H1 (cell line): ENCODE results near the gene PSORS1C1. TPM values are rescaled to one million over a fixed set of nuclear protein-coding genes. Genes with fewer than 3 reads are reported as not detected.

Source experiments
- HDAC2 ChIP-seq, 2 experiments: fragments of 300-600 bp in 1 of 2; sonication (generic) in 1 of 2; IDR thresholded peaks; 2 replicates each; pipeline ENCODE4 v1.6.1; 2011 to 2012; ENCODE audit warnings: low read depth in 2 of 2, low read length in 2 of 2, mild to moderate bottlenecking in 2 of 2, moderate library complexity in 2 of 2, borderline replicate concordance in 1 of 2, inconsistent platforms in 1 of 2
- RFX5 ChIP-seq: IDR thresholded peaks from 2 replicates; pipeline ENCODE4 v1.6.1; 2011; ENCODE audit warnings: low read depth, low read length, improper control_type of control experiment, borderline replicate concordance
- SP1 ChIP-seq: IDR thresholded peaks from 2 replicates; pipeline ENCODE4 v1.6.1; 2011; ENCODE audit warnings: low read depth, low read length
- TAF1 ChIP-seq: IDR thresholded peaks from 2 replicates; pipeline ENCODE4 v1.6.1; 2011; ENCODE audit warnings: mild to moderate bottlenecking, low read depth, low read length
- ZNF274 ChIP-seq: IDR thresholded peaks from 2 replicates; pipeline ENCODE4 v1.7.0; 2012; ENCODE audit warnings: low read length, borderline replicate concordance; ENCODE audit errors: extremely low read depth
- polyA plus RNA-seq, 7 experiments: library from polyadenylated mRNA; depleted of rRNA in 3 of 7; stranded (reverse) in 5 of 7; unstranded in 2 of 7; fragments of >200 nt in 5 of 7; fragments of 200-250 nt in 2 of 7; gene quantifications; 1 replicate in 5 of 7; 2 replicates in 1 of 7; 4 replicates in 1 of 7; pipeline versions ENCODE4 v1.2.1 to v1.2.3, GENCODE V29; 2011 to 2013; ENCODE audit warnings: missing spikeins in 2 of 7, mixed read lengths in 2 of 7
- total RNA-seq: library from RNA; stranded (reverse); fragmentation: NEBNext Ultra II Directional; extraction: Animal tissue kit (Norgen Biotek cat#: 25700); gene quantifications from 2 replicates; pipeline ENCODE4 v1.2.1, GENCODE V29; 2021
- TF ChIP-seq, protein P1 (sequence below): fragments of 300-600 bp; sonication (generic); IDR thresholded peaks from 2 replicates; pipeline ENCODE4 v1.7.1; 2012; ENCODE audit warnings: low read length, moderate library complexity, mild to moderate bottlenecking, inconsistent platforms; ENCODE audit not compliant: insufficient replicate concordance

PSORS1C1 gene
- total and polyA plus RNA-seq, 2 of the 8 experiments (the other 6 are each of a cell fraction or from before 2014, with no cell fraction given) = 0.12 to 0.52 TPM

DNA sequence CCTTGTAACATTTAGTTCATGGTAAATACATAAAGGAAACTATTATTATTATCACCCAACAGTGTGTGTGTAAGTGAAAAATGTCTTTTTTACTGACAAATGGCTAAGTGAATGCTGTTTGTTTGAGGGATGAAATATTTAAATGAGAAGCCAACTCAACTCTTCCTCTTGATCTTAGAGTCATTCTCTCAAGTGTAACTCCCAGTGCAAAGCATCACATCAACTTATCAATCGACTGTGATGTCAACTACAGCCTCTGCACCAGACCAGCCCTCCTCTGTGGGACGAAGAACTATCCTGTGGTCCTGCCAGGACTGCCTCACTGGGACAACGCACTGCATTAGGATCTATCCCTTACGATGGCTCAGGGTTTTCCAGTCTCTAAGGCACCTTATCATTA, 7.5 kb upstream of the PSORS1C1 start (continued):
- TF ChIP-seq, protein P1, sequence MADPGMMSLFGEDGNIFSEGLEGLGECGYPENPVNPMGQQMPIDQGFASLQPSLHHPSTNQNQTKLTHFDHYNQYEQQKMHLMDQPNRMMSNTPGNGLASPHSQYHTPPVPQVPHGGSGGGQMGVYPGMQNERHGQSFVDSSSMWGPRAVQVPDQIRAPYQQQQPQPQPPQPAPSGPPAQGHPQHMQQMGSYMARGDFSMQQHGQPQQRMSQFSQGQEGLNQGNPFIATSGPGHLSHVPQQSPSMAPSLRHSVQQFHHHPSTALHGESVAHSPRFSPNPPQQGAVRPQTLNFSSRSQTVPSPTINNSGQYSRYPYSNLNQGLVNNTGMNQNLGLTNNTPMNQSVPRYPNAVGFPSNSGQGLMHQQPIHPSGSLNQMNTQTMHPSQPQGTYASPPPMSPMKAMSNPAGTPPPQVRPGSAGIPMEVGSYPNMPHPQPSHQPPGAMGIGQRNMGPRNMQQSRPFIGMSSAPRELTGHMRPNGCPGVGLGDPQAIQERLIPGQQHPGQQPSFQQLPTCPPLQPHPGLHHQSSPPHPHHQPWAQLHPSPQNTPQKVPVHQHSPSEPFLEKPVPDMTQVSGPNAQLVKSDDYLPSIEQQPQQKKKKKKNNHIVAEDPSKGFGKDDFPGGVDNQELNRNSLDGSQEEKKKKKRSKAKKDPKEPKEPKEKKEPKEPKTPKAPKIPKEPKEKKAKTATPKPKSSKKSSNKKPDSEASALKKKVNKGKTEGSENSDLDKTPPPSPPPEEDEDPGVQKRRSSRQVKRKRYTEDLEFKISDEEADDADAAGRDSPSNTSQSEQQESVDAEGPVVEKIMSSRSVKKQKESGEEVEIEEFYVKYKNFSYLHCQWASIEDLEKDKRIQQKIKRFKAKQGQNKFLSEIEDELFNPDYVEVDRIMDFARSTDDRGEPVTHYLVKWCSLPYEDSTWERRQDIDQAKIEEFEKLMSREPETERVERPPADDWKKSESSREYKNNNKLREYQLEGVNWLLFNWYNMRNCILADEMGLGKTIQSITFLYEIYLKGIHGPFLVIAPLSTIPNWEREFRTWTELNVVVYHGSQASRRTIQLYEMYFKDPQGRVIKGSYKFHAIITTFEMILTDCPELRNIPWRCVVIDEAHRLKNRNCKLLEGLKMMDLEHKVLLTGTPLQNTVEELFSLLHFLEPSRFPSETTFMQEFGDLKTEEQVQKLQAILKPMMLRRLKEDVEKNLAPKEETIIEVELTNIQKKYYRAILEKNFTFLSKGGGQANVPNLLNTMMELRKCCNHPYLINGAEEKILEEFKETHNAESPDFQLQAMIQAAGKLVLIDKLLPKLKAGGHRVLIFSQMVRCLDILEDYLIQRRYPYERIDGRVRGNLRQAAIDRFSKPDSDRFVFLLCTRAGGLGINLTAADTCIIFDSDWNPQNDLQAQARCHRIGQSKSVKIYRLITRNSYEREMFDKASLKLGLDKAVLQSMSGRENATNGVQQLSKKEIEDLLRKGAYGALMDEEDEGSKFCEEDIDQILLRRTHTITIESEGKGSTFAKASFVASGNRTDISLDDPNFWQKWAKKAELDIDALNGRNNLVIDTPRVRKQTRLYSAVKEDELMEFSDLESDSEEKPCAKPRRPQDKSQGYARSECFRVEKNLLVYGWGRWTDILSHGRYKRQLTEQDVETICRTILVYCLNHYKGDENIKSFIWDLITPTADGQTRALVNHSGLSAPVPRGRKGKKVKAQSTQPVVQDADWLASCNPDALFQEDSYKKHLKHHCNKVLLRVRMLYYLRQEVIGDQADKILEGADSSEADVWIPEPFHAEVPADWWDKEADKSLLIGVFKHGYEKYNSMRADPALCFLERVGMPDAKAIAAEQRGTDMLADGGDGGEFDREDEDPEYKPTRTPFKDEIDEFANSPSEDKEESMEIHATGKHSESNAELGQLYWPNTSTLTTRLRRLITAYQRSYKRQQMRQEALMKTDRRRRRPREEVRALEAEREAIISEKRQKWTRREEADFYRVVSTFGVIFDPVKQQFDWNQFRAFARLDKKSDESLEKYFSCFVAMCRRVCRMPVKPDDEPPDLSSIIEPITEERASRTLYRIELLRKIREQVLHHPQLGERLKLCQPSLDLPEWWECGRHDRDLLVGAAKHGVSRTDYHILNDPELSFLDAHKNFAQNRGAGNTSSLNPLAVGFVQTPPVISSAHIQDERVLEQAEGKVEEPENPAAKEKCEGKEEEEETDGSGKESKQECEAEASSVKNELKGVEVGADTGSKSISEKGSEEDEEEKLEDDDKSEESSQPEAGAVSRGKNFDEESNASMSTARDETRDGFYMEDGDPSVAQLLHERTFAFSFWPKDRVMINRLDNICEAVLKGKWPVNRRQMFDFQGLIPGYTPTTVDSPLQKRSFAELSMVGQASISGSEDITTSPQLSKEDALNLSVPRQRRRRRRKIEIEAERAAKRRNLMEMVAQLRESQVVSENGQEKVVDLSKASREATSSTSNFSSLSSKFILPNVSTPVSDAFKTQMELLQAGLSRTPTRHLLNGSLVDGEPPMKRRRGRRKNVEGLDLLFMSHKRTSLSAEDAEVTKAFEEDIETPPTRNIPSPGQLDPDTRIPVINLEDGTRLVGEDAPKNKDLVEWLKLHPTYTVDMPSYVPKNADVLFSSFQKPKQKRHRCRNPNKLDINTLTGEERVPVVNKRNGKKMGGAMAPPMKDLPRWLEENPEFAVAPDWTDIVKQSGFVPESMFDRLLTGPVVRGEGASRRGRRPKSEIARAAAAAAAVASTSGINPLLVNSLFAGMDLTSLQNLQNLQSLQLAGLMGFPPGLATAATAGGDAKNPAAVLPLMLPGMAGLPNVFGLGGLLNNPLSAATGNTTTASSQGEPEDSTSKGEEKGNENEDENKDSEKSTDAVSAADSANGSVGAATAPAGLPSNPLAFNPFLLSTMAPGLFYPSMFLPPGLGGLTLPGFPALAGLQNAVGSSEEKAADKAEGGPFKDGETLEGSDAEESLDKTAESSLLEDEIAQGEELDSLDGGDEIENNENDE = no peak
- TF ChIP-seq TAF1 (no peak), HDAC2 (IDR thresholded peaks at IDR 0.05; ENCODE audit: borderline replicate concordance in 1 of 2, low read depth in 2 of 2, low read length in 2 of 2) (no peak), SP1 (no peak), ZNF274 (no peak), RFX5 (no peak)
